Activated B cell treated with CpG ODN at 0.5 μM for 24 hours (primary cell): ENCODE measurements around the gene ACOT13. TPM values are rescaled to one million over a fixed set of nuclear protein-coding genes. Genes with fewer than 3 reads are reported as not detected.
"Not testable (repeated sequence)": the region's sequence is repeated elsewhere in the genome, so short reads cannot be mapped to it uniquely, and the experiment has no call there.

Experiments used
- ATAC-seq: fragments of 200-7000 bp; cut with Tn5 transposase; one replicate; pipeline ENCODE4 v1.10.0; 2021; ENCODE audit warnings: low read depth, mild to moderate bottlenecking, moderate library complexity
- CTCF ChIA-PET: fragments of 350-600 bp; sonication (Branson Sonifier 250); formaldehyde crosslinking; loops from one replicate; lab custom pipeline; 2021; ENCODE audit warnings: antibody characterized with exemption; lab: Charles Lee
- POLR2A ChIA-PET: fragments of 350-600 bp; sonication (Branson Sonifier 250); formaldehyde crosslinking; loops from one replicate; lab custom pipeline; 2021; ENCODE audit warnings: antibody characterized with exemption; lab: Charles Lee
- DNase-seq: peaks from one replicate; pipeline ENCODE4 v3.0.0; 2022
- H3K27ac Mint-ChIP-seq: one replicate; pipeline ENCODE4 v1.8.0; 2020; ENCODE audit warnings: mixed read lengths
- H3K27me3 Mint-ChIP-seq: one replicate; pipeline ENCODE4 v1.8.0; 2021; ENCODE audit warnings: mixed read lengths
- H3K36me3 Mint-ChIP-seq: one replicate; pipeline ENCODE4 v1.8.0; 2021; ENCODE audit warnings: low read depth, mixed read lengths
- H3K4me1 Mint-ChIP-seq: one replicate; pipeline ENCODE4 v1.8.0; 2021; ENCODE audit warnings: mixed read lengths
- H3K4me3 Mint-ChIP-seq: one replicate; pipeline ENCODE4 v1.8.0; 2020; ENCODE audit warnings: mild to moderate bottlenecking, mixed read lengths
- H3K9me3 Mint-ChIP-seq: one replicate; pipeline ENCODE4 v1.8.0; 2020; ENCODE audit warnings: mixed read lengths
- intact Hi-C: fragments of 100-400 bp; cut with micrococcal nuclease; formaldehyde crosslinking; loops from one replicate; pipeline ENCODE4 v1.15.1; 2024
- total RNA-seq: library from RNA; stranded (reverse); gene quantifications from 2 replicates; pipeline ENCODE4 v1.2.3, GENCODE V29; 2022
- TF ChIP-seq, protein P1 (sequence below): fragments of 200-600 bp; IDR thresholded peaks from one replicate; pipeline ENCODE4 v1.8.0; 2022; ENCODE audit warnings: antibody characterized with exemption, mild to moderate bottlenecking

Gene ACOT13
- total RNA-seq, 1 donor from 2014 or later: 13.8 TPM

DNA sequence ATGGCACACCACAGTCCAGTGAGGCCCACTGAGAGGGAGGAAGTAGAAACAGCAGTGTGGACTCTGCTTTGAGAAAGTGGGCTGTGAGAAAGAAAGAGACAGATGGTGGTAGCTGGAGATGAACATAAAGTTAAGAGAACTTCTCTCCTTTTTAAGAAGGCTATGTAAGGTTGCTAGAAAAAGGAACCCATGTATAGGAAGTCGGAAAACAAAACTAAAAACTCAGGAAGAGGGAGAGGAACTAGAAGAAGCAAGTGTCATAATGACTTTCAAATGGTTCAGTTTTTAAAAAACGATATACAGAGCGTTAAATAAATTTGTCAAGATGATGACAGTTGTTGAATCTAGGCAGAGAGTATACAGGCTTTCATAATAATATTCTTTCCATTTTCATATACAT is 82.4 kb downstream of the ACOT13 start:
- DNase-seq (no peak), ATAC-seq (no peak)
- CTCF ChIA-PET: no interaction called here
- Mint-ChIP-seq H3K36me3 (no peaks in the 10 kb centered on the region), H3K9me3 (peaks cover under 1% of the 10 kb centered on the region), H3K4me1 (peaks cover 18% of the 10 kb centered on the region), H3K27ac (no peak overlapping the region), H3K27me3 (peaks cover 4% of the 10 kb centered on the region), H3K4me3 (no peak overlapping the region)
- POLR2A ChIA-PET: no interaction called here
- intact Hi-C loops: no loop called here
- TF ChIP-seq, protein P1, sequence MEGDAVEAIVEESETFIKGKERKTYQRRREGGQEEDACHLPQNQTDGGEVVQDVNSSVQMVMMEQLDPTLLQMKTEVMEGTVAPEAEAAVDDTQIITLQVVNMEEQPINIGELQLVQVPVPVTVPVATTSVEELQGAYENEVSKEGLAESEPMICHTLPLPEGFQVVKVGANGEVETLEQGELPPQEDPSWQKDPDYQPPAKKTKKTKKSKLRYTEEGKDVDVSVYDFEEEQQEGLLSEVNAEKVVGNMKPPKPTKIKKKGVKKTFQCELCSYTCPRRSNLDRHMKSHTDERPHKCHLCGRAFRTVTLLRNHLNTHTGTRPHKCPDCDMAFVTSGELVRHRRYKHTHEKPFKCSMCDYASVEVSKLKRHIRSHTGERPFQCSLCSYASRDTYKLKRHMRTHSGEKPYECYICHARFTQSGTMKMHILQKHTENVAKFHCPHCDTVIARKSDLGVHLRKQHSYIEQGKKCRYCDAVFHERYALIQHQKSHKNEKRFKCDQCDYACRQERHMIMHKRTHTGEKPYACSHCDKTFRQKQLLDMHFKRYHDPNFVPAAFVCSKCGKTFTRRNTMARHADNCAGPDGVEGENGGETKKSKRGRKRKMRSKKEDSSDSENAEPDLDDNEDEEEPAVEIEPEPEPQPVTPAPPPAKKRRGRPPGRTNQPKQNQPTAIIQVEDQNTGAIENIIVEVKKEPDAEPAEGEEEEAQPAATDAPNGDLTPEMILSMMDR: no peak

DNA sequence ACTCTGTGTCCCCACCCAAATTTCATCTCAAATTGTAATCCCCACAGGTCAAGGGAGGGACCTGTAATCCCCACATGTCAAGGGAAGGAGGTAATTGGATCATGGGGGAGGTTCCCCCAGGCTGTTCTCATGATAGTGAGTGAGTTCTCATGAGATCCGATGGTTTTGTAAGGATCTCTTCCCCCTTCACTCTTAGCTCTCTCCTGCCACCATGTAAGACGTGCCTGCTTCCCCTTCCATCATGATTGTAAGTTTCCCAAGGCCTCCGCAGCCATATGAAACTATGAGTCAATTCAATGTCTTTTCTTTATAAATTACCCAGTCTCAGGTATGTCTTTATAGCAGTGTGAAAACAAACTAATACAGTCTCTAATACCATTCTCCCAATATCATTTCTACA is 84.0 kb downstream of the ACOT13 start:
- H3K27me3 Mint-ChIP-seq, H3K4me1 Mint-ChIP-seq, intact Hi-C loops, H3K36me3 Mint-ChIP-seq, H3K4me3 Mint-ChIP-seq, H3K9me3 Mint-ChIP-seq, CTCF ChIA-PET, H3K27ac Mint-ChIP-seq, POLR2A ChIA-PET, ATAC-seq, DNase-seq: not testable (repeated sequence)

DNA sequence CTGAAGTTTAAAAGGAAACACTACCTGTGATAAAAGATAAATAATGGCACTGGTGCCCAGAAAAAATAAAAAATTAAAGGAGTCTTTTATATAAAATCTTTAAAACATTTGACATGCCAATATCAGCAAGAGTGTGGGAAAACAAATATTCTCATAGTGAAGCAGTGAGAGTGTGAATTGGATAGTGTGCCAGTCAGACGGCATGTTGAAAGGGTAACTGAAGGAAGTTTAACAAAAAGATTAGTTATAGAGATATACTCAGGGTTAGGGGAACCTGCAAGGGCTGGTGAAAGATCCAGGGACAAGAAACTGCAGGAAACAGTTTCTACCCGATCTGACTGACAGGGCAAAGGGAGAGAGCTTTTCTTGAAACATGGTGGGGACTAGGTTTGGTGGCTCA is 85.6 kb downstream of the ACOT13 start:
- peaks cover 2% of the 10 kb centered on the region for H3K9me3 Mint-ChIP-seq
- no peak for ATAC-seq
- ChIA-PET CTCF (interaction anchor here (1.0 kb wide), 1 partner anchor 172 kb away, joined by 3 read pairs; no protein-coding TSS in a partner anchor), POLR2A (interaction anchor here (1.2 kb wide), 1 partner anchor 9 kb away, joined by 4 read pairs; no protein-coding TSS in a partner anchor)
- DNase-seq: no peak
- no peaks in the 10 kb centered on the region for H3K36me3 Mint-ChIP-seq
- peaks cover 7% of the 10 kb centered on the region for H3K4me1 Mint-ChIP-seq
- no peak overlapping the region for H3K27ac Mint-ChIP-seq
- peaks cover 4% of the 10 kb centered on the region for H3K27me3 Mint-ChIP-seq
- TF ChIP-seq, protein P1: no peak
- H3K4me3 Mint-ChIP-seq: no peak overlapping the region
- intact Hi-C loops: no loop called here

DNA sequence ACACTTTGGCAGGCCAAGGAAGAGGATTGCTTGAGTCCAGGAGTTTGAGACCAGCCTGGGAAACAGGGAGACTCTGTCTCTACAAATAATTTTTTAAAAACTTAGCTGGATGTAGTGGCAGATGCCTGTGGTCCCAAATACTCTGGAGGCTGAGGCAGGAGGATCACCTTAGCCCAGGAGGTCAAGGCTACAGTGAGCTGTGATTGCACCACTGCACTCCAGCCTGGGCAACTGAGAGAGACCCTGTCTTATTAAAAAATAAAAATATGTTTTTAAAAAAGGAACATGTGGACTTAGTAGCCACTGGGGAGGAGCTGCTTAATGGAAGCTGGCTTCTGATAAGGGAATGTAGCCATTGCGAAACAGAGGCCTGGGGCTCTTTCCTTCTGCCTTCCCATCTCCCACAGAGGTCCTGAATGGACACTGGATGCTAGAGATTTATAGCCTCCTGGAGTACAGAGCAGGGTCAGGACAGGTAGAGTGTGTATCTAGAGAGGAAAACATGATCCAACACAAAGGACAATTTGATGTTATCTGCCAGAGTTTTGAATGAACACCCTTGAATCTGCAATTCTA is 86.1 kb downstream of the ACOT13 start:
- TF ChIP-seq, protein P1: no peak
- peaks cover 7% of the 10 kb centered on the region for H3K4me1 Mint-ChIP-seq
- POLR2A ChIA-PET: interaction anchor here (0.6 to 1.2 kb wide), 2 partner anchors 10 to 273 kb away, joined by 4 to 5 read pairs; no protein-coding TSS in a partner anchor
- H3K4me3 Mint-ChIP-seq: no peak overlapping the region
- no peak for DNase-seq
- peaks cover 4% of the 10 kb centered on the region for H3K27me3 Mint-ChIP-seq
- CTCF ChIA-PET: interaction anchor here (1.0 kb wide), 1 partner anchor 172 kb away, joined by 3 read pairs; no protein-coding TSS in a partner anchor
- no peaks in the 10 kb centered on the region for H3K36me3 Mint-ChIP-seq
- no peak for ATAC-seq
- H3K27ac Mint-ChIP-seq: no peak overlapping the region
- intact Hi-C loops: no loop called here
- H3K9me3 Mint-ChIP-seq: peaks cover 2% of the 10 kb centered on the region

DNA sequence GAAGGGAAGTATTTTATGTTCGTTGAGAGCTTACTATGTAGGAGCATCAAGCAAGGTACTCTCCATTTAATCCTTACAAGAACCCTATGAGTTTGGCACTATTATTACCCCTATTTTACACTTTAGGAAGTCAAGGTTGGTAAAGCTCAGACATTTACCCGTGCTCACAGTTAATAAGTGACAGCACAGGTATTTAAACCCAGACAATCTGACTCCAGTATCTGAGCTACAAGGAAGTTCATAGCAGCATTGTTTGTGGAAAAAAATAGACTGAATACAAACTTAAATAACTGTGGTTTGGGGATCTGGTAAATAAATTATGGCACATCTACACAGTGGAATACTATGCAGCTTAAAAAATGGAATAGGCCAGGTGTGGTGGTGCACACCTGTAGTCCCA is 86.7 kb downstream of the ACOT13 start:
- ChIA-PET CTCF (interaction anchor here (1.0 kb wide), 1 partner anchor 173 kb away, joined by 3 read pairs; no protein-coding TSS in a partner anchor), POLR2A (interaction anchor here (0.6 to 1.2 kb wide), 3 partner anchors 10 to 272 kb away, joined by 4 to 5 read pairs (median 5); no protein-coding TSS in a partner anchor)
- Mint-ChIP-seq H3K4me1 (peaks cover 7% of the 10 kb centered on the region), H3K4me3 (no peak overlapping the region), H3K27me3 (peaks cover 4% of the 10 kb centered on the region), H3K9me3 (peaks cover 2% of the 10 kb centered on the region), H3K27ac (no peak overlapping the region), H3K36me3 (no peaks in the 10 kb centered on the region)
- TF ChIP-seq, protein P1: no peak
- DNase-seq (no peak), ATAC-seq (no peak)
- intact Hi-C loops: no loop called here

DNA sequence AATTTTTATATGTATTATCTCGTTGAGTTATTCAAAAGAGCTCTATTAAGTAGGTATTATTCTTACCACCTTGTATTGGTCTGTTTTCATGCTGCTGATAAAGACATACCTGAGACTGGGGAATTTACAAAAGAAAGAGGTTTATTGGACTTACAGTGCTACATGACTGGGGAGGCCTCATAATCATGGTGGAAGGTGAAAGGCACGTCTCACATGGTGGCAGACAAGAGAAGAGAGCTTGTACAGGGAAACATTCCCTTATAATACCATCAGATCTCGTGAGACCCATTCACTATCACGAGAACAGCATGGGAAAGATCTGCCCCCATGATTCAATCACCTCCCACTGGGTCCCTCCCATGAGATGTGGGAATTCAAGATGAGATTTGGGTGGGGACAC is 87.5 kb downstream of the ACOT13 start:
- H3K4me1 Mint-ChIP-seq, CTCF ChIA-PET, H3K9me3 Mint-ChIP-seq, H3K27ac Mint-ChIP-seq, intact Hi-C loops, DNase-seq, H3K36me3 Mint-ChIP-seq, ATAC-seq, H3K4me3 Mint-ChIP-seq, H3K27me3 Mint-ChIP-seq: not testable (repeated sequence)
- POLR2A ChIA-PET: interaction anchor here (0.6 kb wide), 2 partner anchors 15 to 33 kb away, joined by 4 to 5 read pairs; no protein-coding TSS in a partner anchor
